IMR-90 (cell line): Measurements from ENCODE around the gene POLR2M. TPM values are rescaled to one million over a fixed set of nuclear protein-coding genes. Genes with fewer than 3 reads are reported as not detected.

Experiments used
- ATAC-seq: fragments of 200-7000 bp; cut with Tn5 transposase; 2 replicates; pipeline ENCODE4 v1.9.1; 2020; ENCODE audit warnings: low read depth, mild to moderate bottlenecking, moderate library complexity
- BruUV-seq: library from RNA; stranded (reverse); fragments of 400-500 nt; replicated peaks from 2 replicates; lab custom pipeline; 2021; lab: Mats Ljungman, UMichigan
- CTCF ChIA-PET: fragments of 300-600 bp; formaldehyde crosslinking; extraction: SDS; loops from one replicate; lab custom pipeline; 2021; ENCODE audit warnings: antibody characterized with exemption; lab: Yijun Ruan, JAX
- POLR2A ChIA-PET: fragments of 300-600 bp; sonication (Branson Sonifier 250); formaldehyde crosslinking; loops from one replicate; lab custom pipeline; 2022; ENCODE audit warnings: antibody characterized with exemption; ENCODE audit not compliant: unreplicated experiment; lab: Charles Lee
- DNase-seq: peaks from one replicate; pipeline ENCODE4 v3.0.0; 2013
- H2AFZ ChIP-seq: replicated peaks from 2 replicates; pipeline ENCODE3; 2013; ENCODE audit warnings: low read length, mild to moderate bottlenecking; ENCODE audit not compliant: poor library complexity
- H2AK5ac ChIP-seq: 2 replicates; pipeline ENCODE4 v1.6.1; 2013; ENCODE audit warnings: low read depth, low read length, inconsistent platforms
- H2AK9ac ChIP-seq: replicated peaks from 2 replicates; pipeline ENCODE3; 2013; ENCODE audit warnings: mild to moderate bottlenecking, low read depth, low read length, moderate library complexity; ENCODE audit not compliant: poor library complexity
- H2BK120ac ChIP-seq: 2 replicates; pipeline ENCODE4 v1.6.1; 2013; ENCODE audit warnings: low read depth, low read length, inconsistent platforms
- H2BK15ac ChIP-seq: 3 replicates; pipeline ENCODE4 v1.6.1; 2013; ENCODE audit warnings: low read depth, low read length, inconsistent platforms
- H2BK20ac ChIP-seq: 2 replicates; pipeline ENCODE4 v1.6.1; 2013; ENCODE audit warnings: low read depth, mild to moderate bottlenecking, inconsistent platforms, low read length, moderate library complexity
- H2BK5ac ChIP-seq: 2 replicates; pipeline ENCODE4 v1.6.1; 2013; ENCODE audit warnings: mild to moderate bottlenecking, low read depth, low read length, inconsistent platforms; ENCODE audit not compliant: poor library complexity, severe bottlenecking
- H3K14ac ChIP-seq: replicated peaks from 2 replicates; pipeline ENCODE4 v1.6.1; 2013; ENCODE audit warnings: low read depth, low read length, inconsistent platforms
- H3K18ac ChIP-seq: 2 replicates; pipeline ENCODE4 v1.6.1; 2013; ENCODE audit warnings: low read depth, low read length, control low read depth
- H3K23ac ChIP-seq: 2 replicates; pipeline ENCODE4 v1.6.1; 2013; ENCODE audit warnings: low read depth, low read length, inconsistent platforms
- H3K27ac ChIP-seq: 2 replicates; pipeline ENCODE4 v1.5.1; 2013; ENCODE audit warnings: mild to moderate bottlenecking, control low read depth, low read length; ENCODE audit not compliant: insufficient read depth
- H3K27me3 ChIP-seq: 2 replicates; pipeline ENCODE4 v1.6.1; 2013; ENCODE audit warnings: low read length; ENCODE audit not compliant: control insufficient read depth, insufficient read depth
- H3K36me3 ChIP-seq: 2 replicates; pipeline ENCODE4 v1.6.1; 2013; ENCODE audit warnings: low read length, mixed read lengths; ENCODE audit not compliant: control insufficient read depth, insufficient read depth
- H3K4ac ChIP-seq: 2 replicates; pipeline ENCODE4 v1.6.1; 2013; ENCODE audit warnings: low read depth, low read length, inconsistent platforms
- H3K4me1 ChIP-seq: 2 replicates; pipeline ENCODE4 v1.6.1; 2013; ENCODE audit warnings: low read length, mixed read lengths; ENCODE audit not compliant: control insufficient read depth, insufficient read depth
- H3K4me2 ChIP-seq: 2 replicates; pipeline ENCODE4 v1.6.1; 2013; ENCODE audit warnings: low read depth, mild to moderate bottlenecking, control low read depth, low read length, moderate library complexity
- H3K4me3 ChIP-seq: 2 replicates; pipeline ENCODE4 v1.5.1; 2013; ENCODE audit warnings: low read depth, mild to moderate bottlenecking, control low read depth, low read length, moderate library complexity; ENCODE audit not compliant: insufficient read depth
- H3K56ac ChIP-seq: 2 replicates; pipeline ENCODE4 v1.6.1; 2013; ENCODE audit warnings: low read length, inconsistent platforms; ENCODE audit not compliant: insufficient read depth; ENCODE audit errors: extremely low read depth
- H3K79me1 ChIP-seq, 2 experiments: 2 replicates each; pipeline ENCODE4 v1.6.1; 2013; ENCODE audit warnings: low read length in 2 of 2, inconsistent platforms in 1 of 2, low read depth in 1 of 2
- H3K9ac ChIP-seq: 2 replicates; pipeline ENCODE4 v1.6.1; 2013; ENCODE audit warnings: low read depth, low read length, control low read depth
- H3K9me1 ChIP-seq: 2 replicates; pipeline ENCODE4 v1.6.1; 2013; ENCODE audit warnings: low read length, inconsistent platforms; ENCODE audit not compliant: insufficient read depth
- H3K9me3 ChIP-seq: 2 replicates; pipeline ENCODE4 v1.6.1; 2013; ENCODE audit warnings: low read length; ENCODE audit not compliant: control insufficient read depth, insufficient read depth
- H4K20me1 ChIP-seq: 2 replicates; pipeline ENCODE4 v1.6.1; 2013; ENCODE audit warnings: low read length, inconsistent platforms; ENCODE audit not compliant: insufficient read depth
- H4K5ac ChIP-seq: 2 replicates; pipeline ENCODE4 v1.6.1; 2013; ENCODE audit warnings: mild to moderate bottlenecking, low read depth, low read length, control low read depth
- H4K8ac ChIP-seq, 2 experiments: 2 replicates each; pipeline ENCODE4 v1.6.1; 2013; ENCODE audit warnings: low read depth in 2 of 2, low read length in 2 of 2, control low read depth in 1 of 2, inconsistent platforms in 1 of 2
- H4K91ac ChIP-seq: 2 replicates; pipeline ENCODE4 v1.6.1; 2013; ENCODE audit warnings: low read depth, low read length, inconsistent platforms; ENCODE audit not compliant: insufficient read depth
- CHD1 ChIP-seq: IDR thresholded peaks from 2 replicates; pipeline ENCODE4 v1.6.1; 2012; ENCODE audit warnings: low read depth, low read length, improper control_type of control experiment
- WGBS, 2 experiments: methylation state at CpG; one replicate each; pipeline versions ENCODE4 v1.1.5 to v1.1.7; 2013; ENCODE audit warnings: missing lambda C conversion rate in 2 of 2; ENCODE audit not compliant: insufficient read length in 1 of 2; ENCODE audit errors: extremely low coverage in 2 of 2; 5-methylcytosine and 5-hydroxymethylcytosine counted together
- dilution Hi-C: fragments of 300-500 bp; cut with HindIII; formaldehyde crosslinking; loops from one replicate; pipeline ENCODE4 v1.14.3; 2018; ENCODE audit warnings: low sequenced_read_pairs; ENCODE audit not compliant: unreplicated experiment
- in situ Hi-C: fragments of 300-500 bp; cut with MboI; formaldehyde crosslinking; loops from 3 replicates; pipeline ENCODE4 v1.14.3; 2019; ENCODE audit warnings: low sequenced_read_pairs, inconsistent platforms, mixed read lengths
- intact Hi-C: fragments of 100-400 bp; cut with micrococcal nuclease; formaldehyde crosslinking; loops from 2 replicates; pipeline ENCODE4 v1.10.0; 2022
- polyA plus RNA-seq, 3 experiments: library from polyadenylated mRNA; depleted of rRNA; stranded (reverse); fragments of >200 nt; gene quantifications; 2 replicates each; pipeline ENCODE4 v1.2.3, GENCODE V29; 2012; ENCODE audit warnings: low replicate concordance in 1 of 3
- total RNA-seq: library from RNA; depleted of rRNA; stranded (reverse); fragments of >200 nt; gene quantifications from 2 replicates; pipeline ENCODE4 v1.2.3, GENCODE V29; 2012

Gene POLR2M
- total and polyA plus RNA-seq, 2 of the 4 experiments (the other 2 are of a cell fraction) = 60.8 to 117 TPM

- ChIA-PET POLR2A (no interaction called here), CTCF (interaction anchor here (0.6 to 0.7 kb wide), 2 partner anchors 20 to 70 kb away, joined by 4 read pairs; no protein-coding TSS in a partner anchor)
- Histone ChIP-seq H3K4me1 (no peaks in the 10 kb centered on the region), H2AK9ac (no peak overlapping the region), H2BK15ac (no peak overlapping the region), H4K8ac (no peak overlapping the region), H3K56ac (no peak overlapping the region), H3K4ac (no peak overlapping the region), H3K27ac (no peak overlapping the region), H3K27me3 (peaks cover 14% of the 10 kb centered on the region), H3K79me1 (no peaks in the 10 kb centered on the region), H3K23ac (no peak overlapping the region), H2AFZ (no peak overlapping the region), H3K4me2 (no peak overlapping the region), H3K36me3 (no peaks in the 10 kb centered on the region), H3K9me1 (no peaks in the 10 kb centered on the region), H3K18ac (no peak overlapping the region), H2AK5ac (no peak overlapping the region), H2BK120ac (no peak overlapping the region), H4K20me1 (no peaks in the 10 kb centered on the region), H4K91ac (no peak overlapping the region), H4K5ac (no peak overlapping the region), H3K4me3 (no peak overlapping the region), H3K9me3 (no peaks in the 10 kb centered on the region), H2BK5ac (no peak overlapping the region), H3K14ac (no peak overlapping the region), H2BK20ac (no peak overlapping the region), H3K9ac (no peak overlapping the region)
- in situ Hi-C loops (loop anchor here (10.0 kb wide), 1 partner anchor 202 kb away; no protein-coding TSS in a partner anchor), dilution Hi-C loops (no loop called here), intact Hi-C loops (loop anchor here (10.0 kb wide), 1 partner anchor 412 kb away; no protein-coding TSS in a partner anchor)
- TF ChIP-seq CHD1 = no peak
- BruUV-seq = no TSS peak
- no peak for ATAC-seq
- no CpG with 5 or more reads among the region's 1 CpG for WGBS, 2 experiments
- DNase-seq = no peak
Measured at GRCh38 chr15:57662802-57663201, 43.7 kb upstream of the POLR2M start.
